NCI-H146 treated with DMSO at 0.1 percent for 48 hours (cell line): ENCODE results near the gene PTPRT.

ENCODE experiments used
- DNase-seq: peaks from one replicate; lab custom pipeline; 2025; ENCODE audit not compliant: unreplicated experiment; lab: John Stamatoyannopoulos, UW

PTPRT gene

GRCh38 chr20:42978184-42978974 lies 211.3 kb downstream of the PTPRT start:
- DNase-seq: no peak

GRCh38 chr20:42975974-42976373 lies 213.7 kb downstream of the PTPRT start:
- no peak for DNase-seq

GRCh38 chr20:42974347-42974746 lies 215.4 kb downstream of the PTPRT start:
- DNase-seq: no peak

- DNase-seq: no peak
These were observed 217.1 kb downstream of the PTPRT start for GRCh38 chr20:42972591-42972990.

GRCh38 chr20:42968746-42969145 lies 221.0 kb downstream of the PTPRT start:
- no peak for DNase-seq

- DNase-seq: no peak
These were observed 225.9 kb downstream of the PTPRT start for GRCh38 chr20:42963796-42964195.

GRCh38 chr20:42961771-42962170 lies 227.9 kb downstream of the PTPRT start:
- DNase-seq: no peak

- no peak for DNase-seq
These were observed 229.7 kb downstream of the PTPRT start for GRCh38 chr20:42959996-42960395.

- no peak for DNase-seq
These were observed 231.2 kb downstream of the PTPRT start for GRCh38 chr20:42958367-42959069.

- no peak for DNase-seq
These were observed 232.0 kb downstream of the PTPRT start for GRCh38 chr20:42957704-42958095.

GRCh38 chr20:42957018-42957703 lies 232.5 kb downstream of the PTPRT start:
- DNase-seq: no peak

GRCh38 chr20:42955713-42956112 lies 234.0 kb downstream of the PTPRT start:
- DNase-seq: no peak

GRCh38 chr20:42954951-42955350 lies 234.8 kb downstream of the PTPRT start:
- no peak for DNase-seq

GRCh38 chr20:42949950-42950349 lies 239.8 kb downstream of the PTPRT start:
- DNase-seq: no peak

- DNase-seq: no peak
These were observed 244.3 kb downstream of the PTPRT start for GRCh38 chr20:42945234-42945994.

GRCh38 chr20:42941629-42942028 lies 248.1 kb downstream of the PTPRT start:
- no peak for DNase-seq

GRCh38 chr20:42938441-42939205 lies 251.1 kb downstream of the PTPRT start:
- no peak for DNase-seq

- no peak for DNase-seq
These were observed 253.2 kb downstream of the PTPRT start for GRCh38 chr20:42936482-42936881.

- DNase-seq: no peak
These were observed 265.5 kb downstream of the PTPRT start for GRCh38 chr20:42924215-42924614.

- no peak for DNase-seq
These were observed 266.3 kb downstream of the PTPRT start for GRCh38 chr20:42923348-42923918.
